NAMALWA (cell line): ENCODE results near the gene PIP4K2A.
A peak's percentile ranks its signal among the peaks of the same experiment; 100 is the strongest.
"Not testable (repeated sequence)": the region's sequence is repeated elsewhere in the genome, so short reads cannot be mapped to it uniquely, and the experiment has no call there.

Experiments used
- DNase-seq: peaks from one replicate; pipeline ENCODE4 v3.0.0-alpha.2; 2015; ENCODE audit warnings: low spot score

PIP4K2A gene

DNA sequence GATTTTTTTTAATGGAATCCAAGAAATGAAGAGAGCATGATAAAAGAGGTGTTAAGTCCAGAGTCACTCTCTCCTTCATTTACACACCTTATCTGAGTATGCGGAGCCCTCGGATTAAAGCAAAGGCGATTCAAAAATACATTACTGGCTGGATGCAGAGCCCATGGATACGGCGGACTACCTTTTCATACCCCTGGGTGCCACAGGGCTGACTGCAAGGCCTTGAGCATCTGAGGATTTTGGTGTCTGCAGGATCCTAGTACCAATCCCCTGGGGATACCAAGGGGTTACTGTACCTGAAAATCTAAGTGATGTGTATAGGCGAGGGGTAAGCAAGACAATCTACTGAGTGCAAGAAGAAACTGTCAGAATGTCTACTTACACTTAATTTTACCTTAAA lies 20.5 kb downstream of the PIP4K2A start:
- DNase-seq = no peak

- DNase-seq = no peak
These were observed 21.0 kb downstream of the PIP4K2A start for GRCh38 chr10:22693371-22693784.

DNA sequence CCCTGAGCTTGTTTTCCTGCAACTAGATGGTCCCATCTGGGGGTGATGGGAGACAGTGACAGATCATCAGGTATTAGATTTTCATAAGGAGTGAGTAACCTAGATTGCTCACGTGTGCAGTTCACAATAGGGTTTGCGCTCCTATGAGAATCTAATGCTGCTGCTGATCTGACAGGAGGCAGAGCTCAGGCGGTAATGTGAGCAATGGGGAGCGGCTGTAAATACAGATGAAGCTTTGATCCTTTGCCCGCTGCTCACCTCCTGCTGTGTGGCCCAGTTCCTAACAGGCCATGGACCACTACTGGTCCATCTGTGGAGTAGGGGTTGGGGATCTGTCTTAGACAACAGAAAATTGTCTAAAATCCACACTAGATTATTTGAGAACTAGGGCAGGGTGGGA lies 22.3 kb downstream of the PIP4K2A start:
- DNase-seq = not testable (repeated sequence)

DNA sequence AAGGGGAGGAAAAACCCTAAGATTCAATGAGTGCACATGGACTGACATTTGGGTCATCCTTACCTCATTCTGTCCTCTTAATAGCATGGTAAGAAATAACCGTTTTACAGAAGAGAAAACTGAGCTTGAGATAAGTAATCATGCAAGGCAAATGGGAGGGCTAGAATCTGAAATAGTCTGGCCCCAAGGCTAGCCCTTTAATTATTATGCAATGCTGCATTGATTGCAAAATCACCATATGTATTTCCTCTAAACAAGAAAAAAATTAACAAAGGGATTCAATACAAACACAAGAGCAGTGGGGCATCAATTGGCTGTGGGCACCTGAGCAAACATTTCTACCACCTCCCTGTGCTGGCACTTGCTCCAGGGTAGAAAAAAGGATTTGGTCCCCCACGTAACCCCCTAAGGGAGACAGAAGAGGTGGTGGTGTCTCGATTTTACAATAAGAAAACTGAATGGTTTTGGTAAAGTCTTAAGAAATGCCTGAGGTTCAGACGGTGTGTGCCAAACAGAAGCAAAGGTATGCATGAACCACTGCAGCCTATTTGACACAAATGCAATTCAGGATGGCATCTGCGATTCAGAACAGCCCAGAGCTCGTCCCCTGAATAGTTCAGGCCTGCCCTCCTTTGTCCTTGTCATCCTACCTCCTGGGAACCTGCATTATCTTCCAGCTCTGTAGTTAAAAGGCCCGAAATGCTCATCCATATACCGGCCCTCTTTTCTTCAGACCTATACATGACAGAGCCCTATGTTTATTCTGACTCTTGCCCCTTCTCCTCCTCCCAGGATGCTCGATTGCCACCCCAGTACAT lies 23.6 kb downstream of the PIP4K2A start:
- DNase-seq = no peak

DNA sequence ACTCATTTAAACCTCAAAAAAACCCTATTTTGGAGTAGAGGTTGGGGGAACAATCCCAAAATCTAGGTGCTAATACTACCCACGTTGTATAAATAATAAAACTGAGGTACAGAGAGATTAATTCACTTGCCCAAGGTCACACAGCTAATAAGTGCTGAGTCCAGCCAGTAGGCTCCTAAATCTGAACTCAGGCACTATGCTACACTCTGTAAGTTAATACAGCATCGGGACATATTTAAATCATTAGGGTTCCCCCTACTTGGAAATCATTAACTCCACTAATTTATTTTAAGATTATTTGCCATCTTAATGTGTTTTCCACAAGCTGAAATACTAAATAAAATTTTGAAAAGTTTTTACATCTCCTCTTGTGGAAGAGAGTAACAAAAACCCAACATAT lies 24.2 kb downstream of the PIP4K2A start:
- no peak for DNase-seq

DNA sequence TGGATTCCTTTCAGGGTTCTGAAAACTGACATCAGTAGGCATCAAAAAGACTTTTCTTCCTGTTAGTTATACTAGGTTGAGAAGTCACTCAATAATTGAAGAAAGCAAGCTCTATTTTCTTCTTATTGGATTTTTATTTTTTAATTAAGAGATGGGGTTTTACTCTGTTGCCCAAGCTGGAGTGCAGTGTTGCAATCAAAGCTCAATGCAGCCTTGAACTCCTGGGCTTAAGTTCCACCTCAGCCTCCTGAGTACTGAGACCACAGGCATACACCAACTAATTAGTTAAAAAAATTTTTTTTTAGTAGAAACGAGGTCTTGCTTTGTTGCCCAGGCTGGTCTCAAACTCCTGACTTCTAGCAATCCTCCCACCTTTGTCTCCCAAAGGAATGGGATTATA lies 28.0 kb downstream of the PIP4K2A start:
- no peak for DNase-seq

DNA sequence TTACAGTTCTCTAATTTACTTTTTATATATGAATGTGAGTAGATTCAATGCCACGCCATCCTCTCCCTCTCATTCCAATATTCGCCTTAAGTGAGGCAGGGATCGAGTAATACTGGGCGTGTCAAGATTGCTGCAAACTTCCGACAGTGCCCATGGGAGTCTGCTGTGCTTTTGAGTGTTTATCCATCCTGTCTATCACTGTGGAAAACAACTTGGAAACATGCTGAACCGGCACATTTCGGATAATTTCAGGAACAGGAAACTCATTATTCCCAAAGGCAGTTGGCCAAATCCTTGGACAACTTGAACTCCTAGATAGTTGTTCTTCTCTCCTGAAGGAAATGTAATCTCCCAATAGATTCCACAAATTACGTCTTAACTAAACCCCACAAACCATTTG lies 28.5 kb downstream of the PIP4K2A start:
- DNase-seq = no peak

- DNase-seq = peak; percentile 18
These were observed 29.7 kb downstream of the PIP4K2A start for GRCh38 chr10:22684699-22685098.

GRCh38 chr10:22683140-22683389 lies 31.3 kb downstream of the PIP4K2A start:
- DNase-seq = no peak

DNA sequence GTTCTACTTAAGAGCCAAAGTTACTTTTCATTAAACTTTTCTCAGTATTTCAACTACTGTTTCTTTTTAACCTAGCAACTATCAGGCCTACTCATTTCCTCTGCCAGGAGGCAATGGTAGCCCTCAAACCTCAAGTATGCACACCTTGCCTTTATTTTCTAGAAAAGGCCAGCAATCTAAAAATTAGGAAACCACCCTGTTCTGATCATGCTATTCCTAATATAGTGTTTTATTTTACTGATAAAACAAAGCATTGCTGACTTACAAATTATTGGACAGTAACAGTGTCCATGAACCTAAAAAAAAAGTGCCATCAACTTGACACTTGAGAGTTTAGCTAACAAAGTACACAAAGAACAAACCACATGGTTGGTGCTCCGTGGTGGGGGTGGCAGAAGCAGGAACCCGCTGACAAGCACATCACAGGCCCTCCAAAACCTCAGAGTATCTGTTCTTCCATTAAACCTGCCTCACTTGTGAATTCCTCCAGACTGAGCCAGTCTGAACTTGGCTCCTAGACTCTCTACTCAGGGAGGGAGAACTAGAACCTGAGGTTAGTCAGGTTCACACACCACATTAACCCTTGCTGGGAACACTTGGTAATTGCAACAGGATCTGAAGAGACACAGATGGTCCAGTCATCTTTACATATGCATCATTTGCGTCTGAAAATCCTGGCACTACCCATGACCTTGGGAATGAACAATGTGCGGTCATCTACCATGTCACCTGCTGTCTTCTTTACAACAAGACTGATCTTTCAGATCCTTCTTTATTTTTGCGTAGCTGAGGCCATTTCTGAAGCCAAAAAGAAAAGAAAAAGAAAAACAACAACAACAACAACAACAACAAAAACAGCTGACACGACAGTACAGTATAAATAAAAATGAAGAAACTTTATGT lies 31.9 kb downstream of the PIP4K2A start:
- DNase-seq = peak; percentile 35

- no peak for DNase-seq
These were observed 32.6 kb downstream of the PIP4K2A start for GRCh38 chr10:22681783-22682183.

DNA sequence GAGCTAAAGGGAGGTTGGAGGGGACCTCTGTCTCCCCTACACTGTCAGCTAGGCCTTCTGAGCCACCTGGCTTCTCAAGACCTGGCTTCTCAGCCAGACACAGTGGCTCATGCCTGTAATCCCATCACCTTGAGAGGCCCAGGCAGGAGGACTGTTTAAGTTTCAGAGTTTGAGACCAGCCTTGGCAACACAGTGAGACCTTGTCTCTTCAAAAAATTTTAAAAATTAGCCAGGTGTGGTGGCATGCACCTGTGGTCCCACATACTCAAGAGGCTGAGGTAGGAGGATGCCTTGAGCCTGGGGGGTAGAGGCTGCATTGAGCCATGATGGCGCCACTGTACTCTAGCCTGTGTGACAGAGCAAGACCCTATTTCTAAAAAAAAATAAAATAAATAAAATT lies 33.1 kb downstream of the PIP4K2A start:
- no peak for DNase-seq

GRCh38 chr10:22679608-22680007 lies 34.8 kb downstream of the PIP4K2A start:
- DNase-seq = no peak

GRCh38 chr10:22677333-22677732 lies 37.0 kb downstream of the PIP4K2A start:
- no peak for DNase-seq

GRCh38 chr10:22676435-22676834 lies 37.9 kb downstream of the PIP4K2A start:
- DNase-seq = no peak

- no peak for DNase-seq
These were observed 39.8 kb downstream of the PIP4K2A start for GRCh38 chr10:22674573-22674930.

- no peak for DNase-seq
These were observed 40.4 kb downstream of the PIP4K2A start for GRCh38 chr10:22673785-22674572.

DNA sequence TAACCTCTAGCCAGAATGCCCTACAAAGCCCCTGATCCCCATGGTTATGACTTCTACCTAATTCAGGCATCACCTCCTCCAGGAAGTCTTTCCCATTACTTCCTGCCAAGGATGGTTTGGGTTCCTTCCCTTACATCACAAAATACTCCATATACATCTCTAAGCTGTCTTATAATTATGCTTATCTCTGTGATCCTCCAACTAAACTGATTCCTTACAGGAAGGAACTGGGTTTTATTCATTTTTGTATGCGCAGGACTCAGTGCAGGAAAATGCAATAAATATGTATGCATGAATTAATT lies 41.3 kb downstream of the PIP4K2A start:
- DNase-seq = no peak

- DNase-seq = no peak
These were observed 41.9 kb downstream of the PIP4K2A start for GRCh38 chr10:22672319-22673090.

DNA sequence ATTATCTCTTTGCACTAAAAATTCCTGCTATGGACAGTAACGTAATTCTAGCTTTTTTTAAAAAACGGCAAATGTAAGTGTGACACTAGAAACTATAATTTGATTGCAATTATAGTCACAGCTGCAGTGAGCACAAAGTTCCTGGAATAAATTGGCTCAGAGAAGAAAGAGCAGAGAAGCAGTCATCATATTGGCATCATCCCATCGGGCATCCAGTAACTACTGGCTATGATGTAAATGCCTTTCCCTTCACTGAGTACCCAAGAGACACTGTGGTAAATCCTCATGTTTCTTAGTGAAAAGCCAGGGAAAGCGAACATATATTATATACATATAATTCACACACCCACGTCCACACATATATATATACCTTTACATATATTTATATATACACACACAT lies 43.6 kb downstream of the PIP4K2A start:
- no peak for DNase-seq

DNA sequence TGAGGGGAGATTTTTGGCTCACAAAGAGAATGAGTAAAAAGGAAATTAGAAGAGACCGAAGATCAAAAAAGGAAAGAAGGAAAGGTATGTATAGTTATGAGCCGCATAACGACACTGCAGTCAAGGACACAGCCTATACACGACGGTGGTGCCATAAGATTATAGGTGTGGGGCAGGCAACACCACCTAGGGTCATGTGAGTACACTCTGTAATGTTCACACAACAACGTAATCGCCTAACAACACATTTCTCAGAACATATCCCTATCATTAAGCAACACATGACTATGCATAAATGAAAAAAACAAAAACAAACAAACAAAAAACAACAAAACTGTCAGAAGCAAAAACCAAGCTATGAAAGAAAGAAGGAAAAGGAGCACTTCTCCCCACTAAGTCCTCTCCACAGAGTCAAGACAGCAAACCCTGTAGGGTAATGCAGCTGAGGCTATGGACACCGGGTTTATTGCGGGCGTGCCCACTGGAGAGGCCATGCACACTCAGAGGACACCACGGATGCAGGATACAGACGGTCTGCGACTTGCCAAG lies 45.1 kb downstream of the PIP4K2A start:
- DNase-seq = no peak

DNA sequence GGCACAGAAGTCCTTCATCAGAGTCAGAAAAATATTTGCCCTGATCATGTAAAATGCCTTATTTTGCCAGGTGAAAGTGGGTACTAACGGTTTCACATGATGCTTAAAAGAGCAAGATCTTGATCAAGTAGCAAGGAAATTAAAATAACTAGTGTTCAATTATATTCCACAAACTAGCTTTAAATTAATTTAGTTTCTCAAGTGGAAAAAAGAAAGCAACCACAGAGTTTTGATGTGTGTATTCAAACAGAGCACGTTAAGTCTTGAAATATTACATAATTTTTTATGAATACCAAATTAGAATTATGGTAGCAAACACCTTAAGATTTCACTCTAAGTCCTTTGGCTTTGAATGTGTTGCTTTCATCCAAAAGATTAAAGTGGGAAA lies 47.3 kb downstream of the PIP4K2A start:
- DNase-seq = peak; percentile 11
